Prostate gland (tissue), 2 donors: ENCODE data around the gene KCTD17.

Experiments
- CTCF ChIP-seq, 4 experiments: fragments of 200-600 bp in 2 of 4; fragments of 450-650 bp in 2 of 4; sonication (generic) in 2 of 4; IDR thresholded peaks; 1 replicate in 3 of 4; 2 replicates in 1 of 4; pipeline ENCODE4 v1.5.1; 2016 to 2019; ENCODE audit warnings: antibody characterized with exemption in 4 of 4, mild to moderate bottlenecking in 2 of 4, moderate library complexity in 2 of 4
- POLR2A ChIP-seq: fragments of 450-650 bp; IDR thresholded peaks from one replicate; pipeline ENCODE4 v1.6.1; 2016; ENCODE audit warnings: antibody characterized with exemption, mild to moderate bottlenecking

GRCh38 chr22:37098976-37099591 is 47.5 kb downstream of the KCTD17 start:
- TF ChIP-seq CTCF (IDR thresholded peaks at IDR 0.05) (no peak), POLR2A (no peak)
